OCI-LY3 (cell line): ENCODE results near the gene LDLRAD4.

Source experiments
- CTCF ChIP-seq: fragments of 200-600, 300-600 bp; sonication (generic); IDR thresholded peaks from 2 replicates; pipeline ENCODE4 v1.5.1; 2014; ENCODE audit warnings: antibody characterized with exemption, low read length, low read depth
- EZH2phosphoT487 ChIP-seq: fragments of 200-600 bp; shearing (Covaris generic); IDR thresholded peaks from 2 replicates; pipeline ENCODE4 v1.6.1; 2018; ENCODE audit warnings: antibody characterized with exemption, mixed run types, low read depth

GRCh38 chr18:13218368-13218991 lies at the start of gene LDLRAD4:
- TF ChIP-seq CTCF (no peak), EZH2phosphoT487 (no peak)
